Central memory CD4-positive, alpha-beta T cell (primary cell): Measurements from ENCODE around the gene C7orf57.

Experiments
- DNase-seq: peaks from one replicate; pipeline ENCODE4 v3.0.0; 2022

C7orf57 gene

GRCh38 chr7:48085942-48086341 lies 50.6 kb downstream of the C7orf57 start:
- no peak for DNase-seq

GRCh38 chr7:48087349-48087748 lies 52.0 kb downstream of the C7orf57 start:
- peak; percentile 34 for DNase-seq

GRCh38 chr7:48088559-48089045 lies 53.3 kb downstream of the C7orf57 start:
- DNase-seq, result peak; percentile 86

GRCh38 chr7:48089046-48090003 lies 54.0 kb downstream of the C7orf57 start, which contains the start of gene UPP1:
TSS of gene UPP1 (plus strand) at chr7:48089265. CDS start at chr7:48094784, 5,519 bp downstream.
- peak; percentile 68 for DNase-seq

GRCh38 chr7:48090095-48090805 lies 54.9 kb downstream of the C7orf57 start:
- DNase-seq, result no peak

GRCh38 chr7:48091506-48092433 lies 56.4 kb downstream of the C7orf57 start:
- no peak for DNase-seq

- no peak for DNase-seq
Measured at GRCh38 chr7:48094861-48095293, 59.5 kb downstream of the C7orf57 start.

- no peak for DNase-seq
Measured at GRCh38 chr7:48096273-48096672, 60.9 kb downstream of the C7orf57 start.

- peak; percentile 40 for DNase-seq
Measured at GRCh38 chr7:48097521-48098231, 62.3 kb downstream of the C7orf57 start.

- no peak for DNase-seq
Measured at GRCh38 chr7:48098846-48099245, 63.5 kb downstream of the C7orf57 start.

- no peak for DNase-seq
Measured at GRCh38 chr7:48099781-48100180, 64.4 kb downstream of the C7orf57 start.

GRCh38 chr7:48101352-48101751 lies 66.0 kb downstream of the C7orf57 start:
- no peak for DNase-seq

GRCh38 chr7:48101968-48102367 lies 66.6 kb downstream of the C7orf57 start:
- no peak for DNase-seq

- no peak for DNase-seq
Measured at GRCh38 chr7:48102530-48102929, 67.2 kb downstream of the C7orf57 start.

- no peak for DNase-seq
Measured at GRCh38 chr7:48105045-48105444, 69.7 kb downstream of the C7orf57 start.

- DNase-seq, result no peak
Measured at GRCh38 chr7:48106906-48107659, 71.7 kb downstream of the C7orf57 start.

- no peak for DNase-seq
Measured at GRCh38 chr7:48107926-48108472, 72.7 kb downstream of the C7orf57 start.

GRCh38 chr7:48108959-48109847 lies 73.9 kb downstream of the C7orf57 start:
- DNase-seq, result no peak

GRCh38 chr7:48109848-48110663 lies 74.7 kb downstream of the C7orf57 start:
- DNase-seq, result peak; percentile 81
